GM21381 (cell line): ENCODE measurements around the gene PCNT.

Source experiments
- ATAC-seq: cut with Tn5 transposase; IDR thresholded peaks from one replicate; pipeline ENCODE4 v1.9.1; 2021; ENCODE audit warnings: mild to moderate bottlenecking, moderate library complexity; ENCODE audit not compliant: unreplicated experiment

PCNT gene

GRCh38 chr21:46334351-46335140 lies 10.6 kb downstream of the PCNT start:
- ATAC-seq = no peak

DNA sequence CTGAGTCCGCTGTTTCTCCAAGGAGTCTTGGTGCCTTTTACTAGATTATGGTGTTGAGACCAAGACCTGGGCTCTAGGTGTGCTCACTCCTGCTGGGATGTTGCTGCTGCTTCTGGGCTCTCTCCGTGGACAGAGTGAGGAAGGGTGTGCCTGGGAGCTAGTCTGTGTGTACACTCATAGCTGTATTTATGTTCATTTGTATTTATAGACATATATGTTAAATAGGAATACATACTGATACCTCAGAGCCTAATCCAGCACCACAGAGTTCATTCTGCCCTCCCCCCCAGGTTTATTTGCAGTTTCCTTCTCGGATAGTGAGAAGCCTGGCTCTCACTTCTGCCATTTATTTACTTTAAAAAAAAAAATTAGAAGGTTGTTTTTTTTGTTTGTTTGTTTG lies 12.6 kb downstream of the PCNT start:
- no peak for ATAC-seq

- ATAC-seq = no peak
These were observed 17.0 kb downstream of the PCNT start for GRCh38 chr21:46340998-46341397.

- no peak for ATAC-seq
These were observed 20.4 kb downstream of the PCNT start for GRCh38 chr21:46344219-46344915.

DNA sequence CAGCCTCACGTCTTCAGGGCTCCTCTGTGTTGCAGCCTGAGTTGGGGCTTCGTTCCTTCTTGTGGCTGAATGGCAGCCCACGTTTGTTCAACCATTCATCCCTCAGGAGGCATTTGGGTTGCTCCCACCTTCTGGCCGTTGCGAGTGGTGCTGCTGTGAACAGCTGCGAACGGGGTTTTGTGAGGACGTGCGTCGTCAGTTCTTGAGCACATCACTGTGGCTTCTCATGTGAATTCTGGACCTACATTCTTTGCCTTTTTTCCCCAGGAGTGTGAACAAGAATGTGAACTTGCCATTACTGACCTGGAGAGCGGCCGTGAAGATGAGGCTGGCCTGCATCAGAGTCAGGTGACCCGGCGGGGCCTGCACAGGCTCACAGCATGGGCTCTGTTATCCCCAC lies 21.9 kb downstream of the PCNT start:
- no peak for ATAC-seq

- no peak for ATAC-seq
These were observed 22.6 kb downstream of the PCNT start for GRCh38 chr21:46346296-46347202.

GRCh38 chr21:46347203-46347550 lies 23.2 kb downstream of the PCNT start:
- ATAC-seq = no peak

DNA sequence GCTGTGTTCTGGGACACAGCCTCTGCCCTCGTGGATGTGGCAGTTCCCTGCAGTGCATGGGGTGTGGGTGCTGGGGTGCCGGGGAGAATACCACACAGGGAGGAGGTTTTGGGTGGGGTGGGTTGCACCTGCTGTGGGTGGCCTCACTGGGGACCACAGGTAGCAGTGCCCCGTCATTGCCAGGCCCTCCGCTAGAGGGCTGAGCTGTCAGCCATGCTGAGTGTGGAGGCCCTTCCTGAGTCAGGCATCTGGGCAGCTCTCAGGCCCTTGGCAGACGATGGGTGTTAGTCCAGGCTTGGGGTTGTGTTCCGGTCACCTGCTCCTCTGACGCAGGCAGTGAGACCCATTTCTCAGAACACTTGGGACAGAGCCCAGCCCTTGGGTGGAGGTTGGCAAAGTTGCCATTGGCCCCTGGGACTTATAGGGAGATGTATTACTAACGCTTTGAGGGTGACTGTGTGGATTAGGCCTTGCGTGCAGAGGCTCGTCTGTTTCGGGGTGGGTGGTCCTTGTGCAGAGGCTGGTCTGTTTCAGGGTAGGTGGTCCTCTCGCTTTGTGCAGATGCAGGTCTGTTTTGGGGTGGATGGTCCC lies 23.9 kb downstream of the PCNT start:
- no peak for ATAC-seq

GRCh38 chr21:46349134-46349760 lies 25.3 kb downstream of the PCNT start:
- no peak for ATAC-seq

DNA sequence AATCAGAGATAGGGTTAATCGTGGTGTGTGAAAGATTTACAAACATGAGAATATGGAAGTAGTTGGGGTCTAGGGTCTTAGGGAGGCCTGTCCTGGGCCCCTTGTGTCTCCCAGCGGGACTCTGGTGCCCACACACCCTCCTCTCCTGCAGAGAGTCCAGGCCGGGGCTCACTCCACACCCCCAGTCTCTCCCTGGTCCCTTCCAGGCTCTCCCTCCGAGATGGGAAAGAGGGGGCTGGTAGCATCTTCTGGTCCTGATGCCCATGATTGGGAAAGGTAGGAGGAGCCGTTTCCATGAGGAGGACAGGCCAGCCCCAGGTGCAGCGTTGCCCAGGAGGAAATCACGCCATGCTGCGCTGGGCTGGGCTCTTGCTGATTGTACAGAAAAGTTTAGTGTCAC lies 26.6 kb downstream of the PCNT start:
- no peak for ATAC-seq

- no peak for ATAC-seq
These were observed 27.0 kb downstream of the PCNT start for GRCh38 chr21:46350981-46351380.

DNA sequence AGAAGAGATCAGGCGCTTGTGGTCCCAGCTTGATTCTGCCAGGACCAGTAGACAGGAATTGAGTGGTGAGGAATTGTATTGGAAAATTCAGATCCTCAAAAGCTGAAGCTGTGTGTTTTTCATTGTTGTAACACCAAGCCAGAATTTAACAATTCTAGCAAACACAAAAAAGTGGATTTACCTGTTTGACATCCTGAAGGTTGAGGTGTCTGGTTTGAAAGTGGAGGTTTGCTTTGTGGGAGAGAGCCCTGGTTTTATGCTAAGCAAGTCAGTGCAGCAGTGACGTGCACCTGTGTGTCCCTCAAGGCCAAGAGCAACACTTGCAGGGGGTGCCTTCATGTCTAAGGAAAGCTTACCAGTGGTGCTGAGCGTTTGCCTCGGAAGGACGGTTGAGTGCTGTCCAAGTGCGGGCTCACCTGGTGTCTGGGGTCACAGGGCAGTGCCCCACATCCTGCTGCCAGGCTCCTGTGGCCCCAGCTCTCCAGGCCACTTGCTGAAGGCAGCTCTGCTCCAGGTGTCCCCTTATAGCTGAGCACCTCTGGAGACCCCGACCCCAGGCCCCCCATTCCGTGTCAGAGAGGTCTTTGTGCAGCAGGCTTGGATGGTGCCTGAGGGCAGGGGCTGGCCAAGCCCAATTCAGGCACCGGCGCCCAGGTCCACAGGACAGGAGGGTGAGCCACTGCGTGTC lies 27.7 kb downstream of the PCNT start:
- ATAC-seq = no peak

GRCh38 chr21:46352164-46352515 lies 28.2 kb downstream of the PCNT start:
- no peak for ATAC-seq

- ATAC-seq = no peak
These were observed 29.0 kb downstream of the PCNT start for GRCh38 chr21:46352913-46353312.

DNA sequence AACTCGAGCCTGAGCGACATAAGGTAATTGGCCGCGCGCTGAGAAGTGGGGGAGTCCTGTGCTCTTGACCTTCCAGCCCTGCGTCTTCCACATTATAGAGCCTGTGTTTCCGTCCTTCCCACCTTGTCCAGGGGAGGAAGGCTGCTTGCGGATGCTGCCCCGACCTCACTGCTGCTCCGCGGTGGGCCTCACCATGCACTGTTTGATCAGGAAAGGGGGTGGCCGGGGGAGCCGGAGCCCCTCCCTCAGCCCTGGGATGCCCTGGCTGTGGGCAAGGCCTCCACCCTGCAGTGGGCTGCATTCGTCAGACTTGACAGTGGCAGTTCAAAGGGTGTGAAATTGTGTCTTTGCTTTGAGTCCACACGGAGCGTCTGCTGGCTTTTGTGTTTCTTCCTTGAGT lies 30.1 kb downstream of the PCNT start:
- no peak for ATAC-seq

- ATAC-seq = no peak
These were observed 30.6 kb downstream of the PCNT start for GRCh38 chr21:46354518-46354917.

GRCh38 chr21:46355161-46356004 lies 31.4 kb downstream of the PCNT start:
- no peak for ATAC-seq

DNA sequence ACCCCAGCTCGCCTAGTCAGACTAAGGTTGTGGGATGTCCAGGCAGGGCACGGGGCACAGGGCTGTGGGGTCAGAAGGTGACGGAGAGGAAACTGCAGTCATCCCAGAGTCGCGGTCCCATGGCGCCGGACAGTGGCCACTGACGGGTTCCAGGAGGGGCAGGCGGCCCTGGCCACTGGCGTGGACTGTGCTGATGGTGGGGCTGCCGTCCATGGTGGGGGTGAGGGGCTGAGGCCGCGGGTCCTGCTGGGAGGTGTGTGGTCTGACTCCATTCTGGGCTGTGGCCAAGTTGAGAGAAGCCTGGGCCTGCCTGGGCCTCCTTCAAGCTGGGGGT lies 32.0 kb downstream of the PCNT start:
- no peak for ATAC-seq

- no peak for ATAC-seq
These were observed 32.8 kb downstream of the PCNT start for GRCh38 chr21:46356494-46357334.
